CD4-positive, CD25-positive, alpha-beta regulatory T cell (primary cell): ENCODE results near the gene OSBPL6. TPM values are rescaled to one million over a fixed set of nuclear protein-coding genes. Genes with fewer than 3 reads are reported as not detected.

ENCODE experiments used
- ATAC-seq, 2 donors: fragments of 150-1000 bp; cut with Tn5 transposase; one replicate each; pipeline ENCODE4 v1.10.0; 2021; ENCODE audit warnings: low read depth in 2 of 2, moderate number of reproducible peaks in 2 of 2, moderate library complexity in 1 of 2
- DNase-seq, 3 donors: peaks; one replicate each; pipeline versions ENCODE4 v3.0.0 to v3.0.0-alpha.2; 2012 to 2022; ENCODE audit warnings: mixed read lengths in 1 of 3
- H3K27ac ChIP-seq: one replicate; pipeline ENCODE4 v1.7.0; 2013; ENCODE audit warnings: mild to moderate bottlenecking, low read length; ENCODE audit not compliant: insufficient read depth, poor library complexity, severe bottlenecking
- H3K27me3 ChIP-seq: one replicate; pipeline ENCODE4 v1.7.0; 2013; ENCODE audit warnings: low read length; ENCODE audit not compliant: control insufficient read depth, insufficient read depth
- H3K36me3 ChIP-seq: one replicate; pipeline ENCODE4 v1.7.0; 2013; ENCODE audit warnings: mild to moderate bottlenecking, low read length, moderate library complexity; ENCODE audit not compliant: control insufficient read depth, insufficient read depth
- H3K4me1 ChIP-seq: 2 replicates; pipeline ENCODE4 v1.7.0; 2013; ENCODE audit warnings: mild to moderate bottlenecking, low read length; ENCODE audit not compliant: insufficient read depth, control insufficient read depth, poor library complexity, severe bottlenecking
- H3K4me3 ChIP-seq: one replicate; pipeline ENCODE4 v1.7.0; 2013; ENCODE audit warnings: low read depth, mild to moderate bottlenecking, low read length, moderate library complexity
- H3K9me3 ChIP-seq, 2 experiments: 1 replicate in 1 of 2; 2 replicates in 1 of 2; pipeline ENCODE4 v1.7.0; 2013; ENCODE audit warnings: low read length in 2 of 2, mild to moderate bottlenecking in 1 of 2, moderate library complexity in 1 of 2; ENCODE audit not compliant: control insufficient read depth in 2 of 2
- H3K27ac Mint-ChIP-seq, 3 donors: one replicate each; pipeline ENCODE4 v1.8.0; 2020 to 2022; ENCODE audit warnings: mild to moderate bottlenecking in 3 of 3, mixed read lengths in 3 of 3, moderate library complexity in 2 of 3
- H3K27me3 Mint-ChIP-seq: one replicate; pipeline ENCODE4 v1.8.0; 2022; ENCODE audit warnings: mild to moderate bottlenecking, mixed read lengths
- H3K36me3 Mint-ChIP-seq: one replicate; pipeline ENCODE4 v1.8.0; 2020; ENCODE audit warnings: mixed read lengths
- H3K4me1 Mint-ChIP-seq, 4 donors: one replicate each; pipeline ENCODE4 v1.8.0; 2020 to 2022; ENCODE audit warnings: mixed read lengths in 4 of 4, mild to moderate bottlenecking in 1 of 4
- H3K4me3 Mint-ChIP-seq, 4 donors: one replicate each; pipeline ENCODE4 v1.8.0; 2020 to 2022; ENCODE audit warnings: mild to moderate bottlenecking in 4 of 4, mixed read lengths in 4 of 4, moderate library complexity in 3 of 4
- H3K9me3 Mint-ChIP-seq, 7 donors: one replicate each; pipeline ENCODE4 v1.8.0; 2020 to 2022; ENCODE audit warnings: mixed read lengths in 7 of 7, mild to moderate bottlenecking in 3 of 7, moderate library complexity in 2 of 7
- polyA plus RNA-seq, 4 donors: library from polyadenylated mRNA; unstranded; fragments of 300-500 nt; fragmentation: Illumina TruSeq; gene quantifications; one replicate each; pipeline ENCODE4 v1.2.3, GENCODE V29; 2021
- total RNA-seq: library from RNA; stranded (reverse); gene quantifications from one replicate; pipeline ENCODE4 v1.2.3, GENCODE V29; 2022

The OSBPL6 gene
- total and polyA plus RNA-seq, 5 donors from 2014 or later, result 0.34 TPM; not detected in 4

DNA sequence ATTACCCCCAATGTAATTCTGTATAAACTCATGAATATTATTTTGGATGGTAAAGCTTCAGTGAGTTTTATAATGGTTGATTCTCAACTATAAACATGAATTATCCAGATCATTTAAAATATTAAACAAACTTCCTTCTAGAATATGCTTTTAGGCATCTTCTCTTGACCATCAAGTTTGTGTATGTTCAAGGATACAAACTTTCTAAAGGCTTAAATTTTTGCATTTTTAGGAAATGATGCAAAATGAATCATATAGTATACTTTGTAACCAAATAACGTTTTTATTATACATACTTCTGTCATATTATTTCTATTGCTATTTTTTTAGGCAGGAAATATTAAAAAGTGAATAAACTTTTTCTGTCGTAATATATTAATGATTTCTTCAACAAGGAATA lies 62.8 kb downstream of the OSBPL6 start:
- no peaks in the 10 kb centered on the region for H3K9me3 ChIP-seq
- Mint-ChIP-seq H3K4me3 (no peak overlapping the region), H3K36me3 (no peaks in the 10 kb centered on the region), H3K9me3 (peaks cover 0 to 1% (median 0%) of the 10 kb centered on the region in 7 donors), H3K27ac (no peak overlapping the region), H3K27me3 (peaks cover 18% of the 10 kb centered on the region), H3K4me1 (no peaks in the 10 kb centered on the region)
- H3K36me3 ChIP-seq, result no peaks in the 10 kb centered on the region
- no peaks in the 10 kb centered on the region for H3K4me1 ChIP-seq
- DNase-seq (no peak), ATAC-seq (no peak)
- no peak overlapping the region for H3K27ac ChIP-seq
- no peak overlapping the region for H3K4me3 ChIP-seq
- H3K27me3 ChIP-seq, result peaks cover 4% of the 10 kb centered on the region

DNA sequence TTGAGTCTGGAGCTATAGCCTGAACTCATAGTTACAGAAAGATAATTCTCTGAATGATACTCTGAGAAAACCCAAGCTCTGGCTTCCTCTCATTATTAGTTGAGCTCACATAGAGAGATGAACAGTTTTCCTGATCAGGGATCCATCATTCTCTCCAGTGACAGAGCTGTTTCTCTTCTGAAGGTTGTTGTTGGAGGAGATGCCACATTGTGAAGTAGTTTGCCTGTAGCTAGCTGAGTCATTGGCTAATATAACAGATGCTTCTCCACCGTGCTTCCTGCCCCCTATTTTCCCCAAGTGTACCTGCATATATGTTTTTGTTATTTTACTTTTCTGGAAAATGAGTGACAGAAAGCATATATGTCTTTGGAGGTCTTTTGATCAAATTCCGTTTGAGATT lies 64.6 kb downstream of the OSBPL6 start:
- no peak overlapping the region for H3K27ac Mint-ChIP-seq
- peaks cover 0 to 1% (median 0%) of the 10 kb centered on the region in 7 donors for H3K9me3 Mint-ChIP-seq
- Histone ChIP-seq H3K36me3 (no peaks in the 10 kb centered on the region), H3K4me1 (no peaks in the 10 kb centered on the region), H3K9me3 (no peaks in the 10 kb centered on the region), H3K27ac (no peak overlapping the region), H3K4me3 (no peak overlapping the region), H3K27me3 (peaks cover 4% of the 10 kb centered on the region)
- DNase-seq, result no peak
- peaks cover 16% of the 10 kb centered on the region for H3K27me3 Mint-ChIP-seq
- no peaks in the 10 kb centered on the region for H3K4me1 Mint-ChIP-seq
- H3K36me3 Mint-ChIP-seq, result no peaks in the 10 kb centered on the region
- ATAC-seq, result no peak
- H3K4me3 Mint-ChIP-seq, result no peak overlapping the region

GRCh38 chr2:178263159-178263860 lies 69.0 kb downstream of the OSBPL6 start:
- Histone ChIP-seq H3K4me3 (no peak overlapping the region), H3K36me3 (no peaks in the 10 kb centered on the region), H3K4me1 (no peaks in the 10 kb centered on the region), H3K27me3 (peaks cover 4% of the 10 kb centered on the region), H3K27ac (no peak overlapping the region), H3K9me3 (no peaks in the 10 kb centered on the region)
- no peak for ATAC-seq
- H3K27ac Mint-ChIP-seq, result no peak overlapping the region
- H3K27me3 Mint-ChIP-seq, result peaks cover under 1% of the 10 kb centered on the region
- no peaks in the 10 kb centered on the region for H3K36me3 Mint-ChIP-seq
- H3K9me3 Mint-ChIP-seq, result no peaks in the 10 kb centered on the region
- H3K4me3 Mint-ChIP-seq, result no peak overlapping the region
- DNase-seq, result no peak
- no peaks in the 10 kb centered on the region for H3K4me1 Mint-ChIP-seq

DNA sequence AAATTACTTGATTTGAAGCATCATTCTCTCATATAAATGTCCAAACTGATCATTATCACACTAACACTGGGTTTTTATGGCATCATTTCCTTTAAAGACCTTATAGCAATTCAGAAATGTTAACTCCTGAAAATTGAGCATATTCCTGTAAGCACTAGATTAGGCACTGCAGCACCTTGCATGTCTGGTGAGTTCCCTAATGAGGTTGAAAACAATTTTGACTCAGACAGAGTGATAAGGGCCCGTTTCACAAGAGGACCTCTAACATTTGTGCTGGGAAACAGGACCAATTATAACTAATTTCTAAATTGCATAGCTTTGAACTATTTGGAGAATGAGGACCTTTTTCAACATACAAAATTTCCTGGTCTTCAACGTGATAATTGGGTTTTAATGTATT lies 69.9 kb downstream of the OSBPL6 start:
- no peak overlapping the region for H3K4me3 ChIP-seq
- Mint-ChIP-seq H3K4me3 (no peak overlapping the region), H3K4me1 (no peaks in the 10 kb centered on the region), H3K9me3 (no peaks in the 10 kb centered on the region), H3K27me3 (no peaks in the 10 kb centered on the region), H3K27ac (no peak overlapping the region), H3K36me3 (no peaks in the 10 kb centered on the region)
- no peaks in the 10 kb centered on the region for H3K9me3 ChIP-seq
- no peaks in the 10 kb centered on the region for H3K36me3 ChIP-seq
- ATAC-seq (no peak), DNase-seq (no peak)
- H3K27me3 ChIP-seq, result peaks cover 2% of the 10 kb centered on the region
- H3K4me1 ChIP-seq, result no peaks in the 10 kb centered on the region
- no peak overlapping the region for H3K27ac ChIP-seq

DNA sequence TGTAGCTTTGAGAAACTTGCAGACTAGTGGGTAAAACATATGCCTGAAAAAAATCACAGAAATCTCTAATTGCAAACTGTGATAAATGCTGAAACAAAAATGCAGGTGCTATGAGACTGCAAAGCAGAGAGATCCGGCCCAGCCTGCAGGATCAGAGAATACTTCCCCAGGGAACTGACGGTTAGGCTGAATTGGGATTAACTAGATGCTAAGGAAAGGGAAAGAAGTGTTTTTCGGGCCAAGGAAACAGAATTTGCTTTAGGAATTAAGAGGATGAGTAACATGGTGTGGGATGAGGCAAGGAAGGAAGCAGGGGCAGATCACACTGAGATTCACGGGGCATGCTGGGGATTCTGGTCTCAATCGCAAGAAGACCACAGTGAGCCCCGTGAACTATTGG lies 71.5 kb downstream of the OSBPL6 start:
- Histone ChIP-seq H3K4me1 (no peaks in the 10 kb centered on the region), H3K36me3 (no peaks in the 10 kb centered on the region), H3K27ac (no peak overlapping the region), H3K27me3 (peaks cover 2% of the 10 kb centered on the region), H3K9me3 (no peaks in the 10 kb centered on the region), H3K4me3 (no peak overlapping the region)
- no peaks in the 10 kb centered on the region for H3K36me3 Mint-ChIP-seq
- H3K4me1 Mint-ChIP-seq, result no peaks in the 10 kb centered on the region
- H3K27ac Mint-ChIP-seq, result no peak overlapping the region
- DNase-seq (no peak), ATAC-seq (no peak)
- H3K9me3 Mint-ChIP-seq, result no peaks in the 10 kb centered on the region
- no peak overlapping the region for H3K4me3 Mint-ChIP-seq
- H3K27me3 Mint-ChIP-seq, result no peaks in the 10 kb centered on the region

GRCh38 chr2:178266445-178266844 lies 72.1 kb downstream of the OSBPL6 start:
- no peaks in the 10 kb centered on the region for H3K9me3 ChIP-seq
- Mint-ChIP-seq H3K9me3 (no peaks in the 10 kb centered on the region), H3K4me3 (no peak overlapping the region), H3K27ac (no peak overlapping the region), H3K4me1 (no peaks in the 10 kb centered on the region), H3K36me3 (no peaks in the 10 kb centered on the region), H3K27me3 (no peaks in the 10 kb centered on the region)
- ATAC-seq (no peak), DNase-seq (no peak)
- H3K36me3 ChIP-seq, result no peaks in the 10 kb centered on the region
- no peak overlapping the region for H3K4me3 ChIP-seq
- no peak overlapping the region for H3K27ac ChIP-seq
- H3K27me3 ChIP-seq, result peaks cover 2% of the 10 kb centered on the region
- H3K4me1 ChIP-seq, result no peaks in the 10 kb centered on the region

GRCh38 chr2:178267660-178268059 lies 73.3 kb downstream of the OSBPL6 start:
- Mint-ChIP-seq H3K36me3 (no peaks in the 10 kb centered on the region), H3K9me3 (no peaks in the 10 kb centered on the region), H3K4me1 (no peaks in the 10 kb centered on the region), H3K27ac (no peak overlapping the region), H3K4me3 (no peak overlapping the region), H3K27me3 (no peaks in the 10 kb centered on the region)
- H3K4me3 ChIP-seq, result no peak overlapping the region
- DNase-seq (no peak), ATAC-seq (no peak)
- H3K4me1 ChIP-seq, result no peaks in the 10 kb centered on the region
- no peak overlapping the region for H3K27ac ChIP-seq
- no peaks in the 10 kb centered on the region for H3K9me3 ChIP-seq
- H3K27me3 ChIP-seq, result no peaks in the 10 kb centered on the region
- H3K36me3 ChIP-seq, result no peaks in the 10 kb centered on the region

- Mint-ChIP-seq H3K27ac (no peak overlapping the region), H3K27me3 (no peaks in the 10 kb centered on the region), H3K4me1 (no peaks in the 10 kb centered on the region), H3K9me3 (no peaks in the 10 kb centered on the region), H3K4me3 (no peak overlapping the region), H3K36me3 (no peaks in the 10 kb centered on the region)
- Histone ChIP-seq H3K36me3 (no peaks in the 10 kb centered on the region), H3K4me1 (no peaks in the 10 kb centered on the region), H3K27me3 (no peaks in the 10 kb centered on the region), H3K9me3 (no peaks in the 10 kb centered on the region), H3K4me3 (no peak overlapping the region), H3K27ac (no peak overlapping the region)
- DNase-seq (no peak), ATAC-seq (no peak)
These were observed 74.1 kb downstream of the OSBPL6 start for GRCh38 chr2:178268435-178268834.
